ENCODE measurements around the gene AGAP5. TPM values are rescaled to one million over a fixed set of nuclear protein-coding genes. Genes with fewer than 3 reads are reported as not detected.
A peak's percentile ranks its signal among the peaks of the same experiment; 100 is the strongest.
"Not testable (repeated sequence)": the region's sequence is repeated elsewhere in the genome, so short reads cannot be mapped to it uniquely, and the experiment has no call there.

AGAP5 gene
- total RNA-seq: 3.7 and 7.3 TPM in 2 replicates
- 3.1 and 5.3 TPM in 2 replicates for polyA plus RNA-seq

- H3K4me3 ChIP-seq; H3K36me3 ChIP-seq; H3K27me3 ChIP-seq; H3K27ac ChIP-seq; H3K9me3 ChIP-seq (ENCODE audit: low read depth); DNase-seq (ENCODE audit: low read depth in 1 of 2, low spot score in 1 of 2); H3K4me1 ChIP-seq (ENCODE audit: low read depth): not testable (repeated sequence)
Observed at GRCh38 chr10:73697675-73698159, at the start of gene AGAP5. TSS of gene AGAP5 (minus strand) at chr10:73698109. CDS start at chr10:73697755, 354 bp downstream.

- no peak for DNase-seq (ENCODE audit: low read depth in 1 of 2, low spot score in 1 of 2)
- peaks cover 4% of the 10 kb centered on the region for H3K4me1 ChIP-seq (ENCODE audit: low read depth)
- H3K36me3 ChIP-seq: peaks cover 19% of the 10 kb centered on the region
- no peaks in the 10 kb centered on the region for H3K9me3 ChIP-seq (ENCODE audit: low read depth)
- no peak overlapping the region for H3K4me3 ChIP-seq
- no peak for TF ChIP-seq CTCF (IDR thresholded peaks at IDR 0.05; ENCODE audit: low read depth, low read length)
- no peak overlapping the region for H3K27ac ChIP-seq
- H3K27me3 ChIP-seq: no peaks in the 10 kb centered on the region
Observed at GRCh38 chr10:73746721-73747120, 48.8 kb upstream of the AGAP5 start.

GRCh38 chr10:73744664-73744975, 46.7 kb upstream of the AGAP5 start:
- Histone ChIP-seq H3K9me3 (ENCODE audit: low read depth) (no peaks in the 10 kb centered on the region), H3K36me3 (peaks cover 11% of the 10 kb centered on the region), H3K27me3 (no peaks in the 10 kb centered on the region), H3K27ac (peak overlapping the region; percentile 96), H3K4me3 (peak overlapping the region; percentile 88), H3K4me1 (ENCODE audit: low read depth) (peaks cover 4% of the 10 kb centered on the region)
- peak; percentile 70 to 85 for DNase-seq (ENCODE audit: low read depth in 1 of 2, low spot score in 1 of 2)
- no peak for TF ChIP-seq CTCF (IDR thresholded peaks at IDR 0.05; ENCODE audit: low read depth, low read length)

GRCh38 chr10:73743905-73744663, 46.2 kb upstream of the AGAP5 start, which contains the start of gene SEC24C:
TSS of gene SEC24C (plus strand) at chr10:73744372. CDS start at chr10:73746833, 2,461 bp downstream.
- TF ChIP-seq CTCF (IDR thresholded peaks at IDR 0.05; ENCODE audit: low read depth, low read length): no peak
- DNase-seq (ENCODE audit: low read depth in 1 of 2, low spot score in 1 of 2): peak; percentile 97
- H3K27ac ChIP-seq: peak within 1 kb of the TSS; percentile 96

GRCh38 chr10:73743327-73743904, 45.5 kb upstream of the AGAP5 start:
- Histone ChIP-seq H3K9me3 (ENCODE audit: low read depth) (no peaks in the 10 kb centered on the region), H3K4me3 (peak overlapping the region; percentile 88), H3K27me3 (no peaks in the 10 kb centered on the region), H3K27ac (peak overlapping the region; percentile 96), H3K4me1 (ENCODE audit: low read depth) (peaks cover 4% of the 10 kb centered on the region), H3K36me3 (peaks cover 4% of the 10 kb centered on the region)
- no peak for TF ChIP-seq CTCF (IDR thresholded peaks at IDR 0.05; ENCODE audit: low read depth, low read length)
- DNase-seq (ENCODE audit: low read depth in 1 of 2, low spot score in 1 of 2): no peak

More at GRCh38 chr10:73743905-73744663, 46.2 kb upstream of the AGAP5 start, which contains the start of gene SEC24C:
- Histone ChIP-seq H3K36me3 (peaks cover 9% of the 10 kb centered on the region), H3K27me3 (no peaks in the 10 kb centered on the region), H3K9me3 (ENCODE audit: low read depth) (no peaks in the 10 kb centered on the region), H3K4me3 (peak within 1 kb of the TSS; percentile 88), H3K4me1 (ENCODE audit: low read depth) (peaks cover 4% of the 10 kb centered on the region)

GRCh38 chr10:73742454-73742734, 44.5 kb upstream of the AGAP5 start:
- H3K9me3 ChIP-seq (ENCODE audit: low read depth): no peaks in the 10 kb centered on the region
- TF ChIP-seq CTCF (IDR thresholded peaks at IDR 0.05; ENCODE audit: low read depth, low read length): no peak
- H3K36me3 ChIP-seq: no peaks in the 10 kb centered on the region
- no peak for DNase-seq (ENCODE audit: low read depth in 1 of 2, low spot score in 1 of 2)
- no peaks in the 10 kb centered on the region for H3K27me3 ChIP-seq
- no peak overlapping the region for H3K4me3 ChIP-seq
- no peak overlapping the region for H3K27ac ChIP-seq
- peaks cover 4% of the 10 kb centered on the region for H3K4me1 ChIP-seq (ENCODE audit: low read depth)

- not testable (repeated sequence) for H3K4me1 ChIP-seq (ENCODE audit: low read depth); H3K9me3 ChIP-seq (ENCODE audit: low read depth); DNase-seq (ENCODE audit: low read depth in 1 of 2, low spot score in 1 of 2); H3K4me3 ChIP-seq; H3K27me3 ChIP-seq; H3K36me3 ChIP-seq; H3K27ac ChIP-seq
Observed at GRCh38 chr10:73740501-73741254, 42.8 kb upstream of the AGAP5 start.

All from cardiac muscle cell (in vitro differentiated cells and primary cell).